Activated naive CD4-positive, alpha-beta T cell (primary cell): Measurements from ENCODE around the gene IL1RAP.

ENCODE experiments used
- DNase-seq, 4 experiments: peaks; one replicate each; lab custom pipeline; 2025; lab: John Stamatoyannopoulos, UW

Gene IL1RAP

DNA sequence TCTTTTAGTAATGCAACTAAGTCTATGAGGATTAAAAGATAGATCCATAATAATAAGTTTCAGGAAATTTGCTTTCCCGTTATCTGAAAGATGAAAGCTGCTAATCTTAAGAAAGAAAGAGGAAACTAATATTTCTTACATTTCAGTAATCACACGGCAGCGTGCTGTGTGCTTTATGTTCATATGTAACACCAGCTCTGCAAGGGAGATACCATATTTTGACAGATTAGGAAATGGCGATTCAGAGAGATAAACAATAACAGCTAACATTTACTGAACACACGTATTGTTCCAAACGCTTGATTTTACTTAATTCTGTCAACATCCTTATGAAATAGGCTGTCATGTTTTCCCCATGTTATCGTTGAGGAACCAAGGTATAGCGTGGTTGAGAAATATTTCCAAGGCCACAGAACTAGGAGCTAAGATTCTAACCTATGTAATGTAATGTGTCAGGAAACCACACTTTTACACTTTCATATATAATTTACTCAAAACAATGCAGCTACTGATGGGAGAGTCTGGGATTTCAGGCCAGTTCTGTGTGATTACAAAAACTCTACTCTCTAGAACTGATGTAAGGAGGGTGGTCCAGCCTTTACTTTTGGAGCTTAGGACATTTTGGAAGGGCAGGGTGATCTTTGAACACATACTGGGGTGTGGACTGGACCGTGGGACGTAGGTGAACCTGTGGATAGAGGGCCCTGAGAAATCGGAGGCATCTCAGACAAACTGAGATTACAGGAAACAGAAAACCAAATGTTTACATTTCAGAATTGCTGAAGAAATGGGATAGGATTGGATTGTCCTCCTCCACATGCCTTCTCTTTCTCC, 100.6 kb downstream of the IL1RAP start:
- DNase-seq, result no peak

DNA sequence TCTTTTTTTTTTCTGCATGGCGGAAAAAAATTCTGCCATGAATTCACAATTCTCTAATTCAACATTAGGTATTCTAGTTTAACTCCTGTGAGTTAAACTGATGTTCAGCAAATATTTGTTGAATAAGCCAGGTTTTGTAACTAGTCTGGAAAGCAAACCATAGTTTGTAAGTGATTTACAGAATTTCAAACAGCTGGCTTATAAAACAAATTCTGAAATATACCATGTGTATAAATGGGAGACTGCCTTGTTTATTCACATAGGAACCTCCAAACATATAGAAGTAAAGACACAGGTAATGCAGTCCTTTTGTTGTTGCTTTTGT, 101.1 kb downstream of the IL1RAP start:
- DNase-seq, result no peak

DNA sequence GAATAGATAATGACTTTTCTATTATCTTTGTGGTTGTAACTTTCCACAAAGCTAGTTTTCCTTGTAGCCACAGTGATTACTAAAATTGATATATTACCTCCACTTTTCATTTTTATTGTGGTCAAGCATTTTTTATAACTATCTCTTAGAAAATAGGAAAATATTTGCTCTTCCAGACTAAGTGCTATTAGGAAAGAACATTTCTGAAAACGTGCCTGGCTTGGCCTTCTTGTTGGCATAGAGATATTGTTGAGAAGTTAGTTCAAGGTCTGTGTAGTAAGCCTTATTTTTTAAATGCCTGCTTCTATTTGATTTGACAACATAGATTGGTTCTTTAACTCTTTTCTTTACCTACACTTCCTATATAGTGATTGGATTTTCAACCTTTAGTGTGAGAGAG, 101.7 kb downstream of the IL1RAP start:
- no peak for DNase-seq

DNA sequence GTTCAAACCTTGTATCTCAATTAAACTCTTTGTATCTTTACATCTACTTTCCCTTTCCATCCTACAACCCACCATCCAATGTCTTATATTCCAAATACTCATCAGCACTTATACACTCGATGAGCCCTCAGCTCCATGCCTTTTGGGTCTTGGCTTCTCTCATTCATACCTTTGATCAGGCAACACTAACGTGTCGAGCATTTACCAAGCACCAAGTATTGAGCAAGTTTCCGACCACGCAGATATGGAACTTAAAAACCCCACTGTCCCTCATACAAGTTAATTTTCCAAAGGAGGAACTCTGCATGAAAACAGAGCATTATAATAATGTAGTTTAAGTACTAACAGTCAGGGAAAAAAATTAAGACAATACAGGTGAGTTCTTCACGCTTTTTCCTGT, 102.8 kb downstream of the IL1RAP start:
- DNase-seq, result no peak

DNA sequence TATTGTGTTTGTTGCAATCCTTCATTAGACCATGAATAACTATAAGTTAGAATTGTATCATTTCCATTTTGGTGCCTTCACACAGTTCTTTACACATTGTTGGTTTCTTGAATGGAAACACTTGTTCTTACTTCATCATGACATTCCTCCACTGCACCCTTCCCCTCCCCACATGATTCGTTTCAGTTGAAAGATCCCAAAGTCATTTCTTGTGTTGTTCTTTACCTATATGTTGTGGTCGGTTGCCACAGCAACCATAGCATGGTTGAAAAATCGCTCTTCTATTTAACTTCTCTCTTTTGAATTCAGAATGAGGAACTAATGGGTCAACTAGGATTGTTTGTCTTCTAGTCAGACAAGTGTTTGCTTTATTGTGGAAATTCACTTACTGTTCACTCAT, 103.3 kb downstream of the IL1RAP start:
- DNase-seq, result no peak

DNA sequence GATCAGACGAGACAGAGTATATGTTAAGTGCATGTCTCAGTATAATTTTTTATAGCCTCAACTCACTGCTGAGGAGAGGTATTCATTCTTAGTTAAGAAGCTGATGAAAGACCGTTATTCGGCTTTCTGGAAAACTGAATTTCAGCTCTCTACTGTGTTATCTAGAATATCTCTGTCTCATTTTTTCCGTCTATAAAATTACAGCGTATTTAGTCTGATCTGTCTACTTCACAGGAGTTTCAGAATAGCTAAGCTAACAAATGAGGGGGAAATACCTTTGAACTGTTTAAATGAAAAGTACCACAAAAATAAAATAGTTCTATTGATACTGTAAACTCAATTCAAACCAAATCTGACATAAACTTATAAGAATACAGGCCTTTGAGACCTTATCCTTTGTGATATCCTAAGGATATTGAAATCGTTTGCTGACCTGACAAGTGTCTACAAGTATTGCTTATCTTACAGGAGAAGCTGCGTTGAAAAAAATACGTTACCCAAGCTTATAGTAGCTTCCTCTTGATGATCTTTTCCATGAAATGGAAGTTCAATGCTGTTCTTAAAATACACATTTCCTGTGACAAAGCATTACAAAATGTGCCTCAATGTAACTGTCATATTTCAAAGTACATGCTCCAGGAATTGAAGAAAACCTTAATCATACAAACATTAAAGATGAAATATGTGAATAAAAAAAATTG, 104.6 kb downstream of the IL1RAP start:
- DNase-seq, result no peak

DNA sequence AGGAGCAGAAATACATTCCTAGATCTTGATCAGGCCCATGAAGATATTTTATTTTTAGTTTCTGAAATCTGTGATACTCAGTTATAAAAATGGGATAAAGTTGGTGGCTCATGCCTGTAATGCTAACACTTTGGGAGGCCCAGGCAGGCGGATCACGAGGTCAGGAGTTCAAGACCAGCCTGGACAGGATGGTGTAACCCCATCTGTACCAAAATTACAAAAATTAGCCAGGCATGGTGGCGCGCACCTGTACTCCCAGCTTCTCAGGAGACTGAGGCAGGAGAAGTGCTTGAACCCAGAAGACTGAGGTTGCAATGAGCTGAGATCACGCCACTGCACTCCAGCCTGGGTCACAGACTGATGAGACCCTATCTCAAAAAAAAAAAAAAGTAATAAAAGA, 105.5 kb downstream of the IL1RAP start:
- no peak for DNase-seq

DNA sequence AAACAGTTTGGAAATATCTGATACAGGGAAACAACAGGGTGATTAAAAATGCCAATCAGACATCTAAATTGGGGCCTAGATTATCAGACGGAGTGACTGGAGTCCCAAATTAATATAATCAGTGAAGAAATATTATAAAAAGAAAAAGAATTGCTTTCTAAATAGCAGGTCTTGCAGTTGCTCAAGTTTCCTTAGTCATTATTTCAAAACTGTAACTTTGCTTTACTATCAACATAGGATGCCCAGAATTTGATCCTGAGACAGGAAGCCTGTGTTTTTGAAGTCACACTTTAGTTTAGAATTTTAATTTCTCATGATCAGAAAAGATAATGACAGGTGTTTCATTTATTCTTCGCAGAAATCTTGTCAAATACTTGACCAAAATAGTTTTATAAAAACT, 105.9 kb downstream of the IL1RAP start:
- DNase-seq, result no peak

DNA sequence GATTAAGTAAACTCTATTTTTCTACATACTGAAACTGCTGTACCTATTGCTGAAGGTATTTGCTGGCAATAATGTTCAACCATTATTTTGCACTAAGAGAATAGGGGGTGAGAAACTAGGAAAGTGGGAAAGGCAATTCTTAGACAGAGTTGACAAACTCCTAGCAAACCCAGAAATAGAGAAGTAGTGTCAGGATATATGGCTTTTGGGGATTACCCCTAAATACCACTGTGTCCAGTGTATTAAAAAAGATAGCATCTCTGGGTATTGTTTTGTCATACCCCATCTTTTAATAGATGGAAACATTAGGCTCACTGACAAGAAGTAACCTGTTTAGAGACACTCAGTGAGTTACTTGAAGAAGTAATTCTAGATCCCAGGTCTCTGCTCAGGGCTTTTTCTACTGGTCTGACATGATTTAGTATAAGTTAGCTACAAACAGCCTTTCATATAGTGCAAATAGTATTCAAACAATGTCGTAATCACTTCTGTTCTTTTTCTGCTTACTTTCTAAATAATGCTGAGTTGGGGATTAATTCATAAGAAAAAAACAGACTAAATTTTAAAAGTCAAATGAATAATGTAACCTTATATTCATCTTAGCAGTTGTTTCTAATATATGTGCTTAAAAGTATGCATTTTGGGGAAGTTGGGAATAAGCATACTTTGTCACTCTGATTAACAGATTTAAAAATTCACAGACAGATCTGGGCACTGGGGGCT, 107.2 kb downstream of the IL1RAP start:
- no peak for DNase-seq

DNA sequence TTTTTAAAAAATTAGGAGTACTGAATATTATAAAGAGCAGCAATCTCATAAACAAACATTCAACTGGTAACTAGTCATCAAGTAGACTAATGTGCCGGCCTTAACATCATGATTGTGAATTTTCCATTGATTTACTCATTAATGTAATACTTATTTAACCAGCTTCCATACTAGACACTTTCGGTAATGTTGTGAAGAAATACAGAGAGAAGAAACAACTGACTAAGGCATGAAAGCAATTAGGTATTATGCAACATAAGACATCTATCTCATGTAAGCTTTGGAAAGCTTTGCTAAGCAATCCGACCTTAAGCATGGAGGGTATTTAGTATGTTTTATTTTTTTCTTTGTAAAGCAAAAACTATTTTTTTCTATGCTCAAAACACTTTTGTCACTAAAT, 108.0 kb downstream of the IL1RAP start:
- DNase-seq, result no peak

DNA sequence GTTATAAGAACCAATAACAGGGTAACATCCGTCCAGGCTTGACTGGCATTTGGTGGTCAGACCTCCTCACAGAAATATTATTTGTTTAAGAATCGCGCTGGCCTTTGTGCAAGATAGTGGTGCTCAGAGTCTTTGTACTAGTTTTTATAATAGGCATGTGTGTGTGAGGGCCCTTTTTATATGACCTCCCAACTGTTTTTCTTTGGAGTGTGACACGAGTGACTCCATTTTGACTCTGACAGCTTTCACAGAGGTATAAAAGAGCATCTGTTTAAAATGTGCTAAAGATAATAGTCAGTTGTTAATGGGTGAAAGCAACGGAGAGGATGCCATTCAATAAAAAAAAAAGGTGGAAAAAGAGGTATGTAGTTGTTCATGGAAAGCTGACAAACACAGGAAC, 110.4 kb downstream of the IL1RAP start:
- DNase-seq, result no peak

DNA sequence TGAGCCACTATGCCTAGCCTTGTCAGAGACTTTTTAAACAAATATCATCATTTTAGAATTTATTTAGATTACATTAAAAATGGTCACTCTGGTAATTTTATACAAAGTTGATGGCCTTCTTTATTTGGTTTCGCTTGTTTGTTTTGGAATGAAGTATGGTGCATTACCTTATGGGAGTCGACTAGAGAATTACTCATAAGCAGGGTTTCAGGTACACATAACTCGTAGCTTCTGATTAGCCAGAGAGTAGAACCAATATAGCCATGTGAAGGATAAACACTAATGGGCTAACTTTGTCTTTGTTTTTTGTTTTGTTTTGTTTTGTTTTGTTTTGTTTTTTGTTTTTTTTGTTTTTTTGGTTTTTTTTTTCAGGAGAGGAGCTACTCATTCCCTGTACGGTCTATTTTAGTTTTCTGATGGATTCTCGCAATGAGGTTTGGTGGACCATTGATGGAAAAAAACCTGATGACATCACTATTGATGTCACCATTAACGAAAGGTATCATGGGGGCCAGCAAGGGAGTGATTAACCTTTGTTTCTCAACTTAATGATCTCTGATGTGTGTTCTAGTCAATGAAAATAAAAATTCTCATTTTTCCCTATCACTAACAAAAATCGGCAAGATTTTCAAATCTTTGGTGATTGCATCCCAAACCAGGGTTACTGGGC, 113.2 kb downstream of the IL1RAP start:
- no peak for DNase-seq

DNA sequence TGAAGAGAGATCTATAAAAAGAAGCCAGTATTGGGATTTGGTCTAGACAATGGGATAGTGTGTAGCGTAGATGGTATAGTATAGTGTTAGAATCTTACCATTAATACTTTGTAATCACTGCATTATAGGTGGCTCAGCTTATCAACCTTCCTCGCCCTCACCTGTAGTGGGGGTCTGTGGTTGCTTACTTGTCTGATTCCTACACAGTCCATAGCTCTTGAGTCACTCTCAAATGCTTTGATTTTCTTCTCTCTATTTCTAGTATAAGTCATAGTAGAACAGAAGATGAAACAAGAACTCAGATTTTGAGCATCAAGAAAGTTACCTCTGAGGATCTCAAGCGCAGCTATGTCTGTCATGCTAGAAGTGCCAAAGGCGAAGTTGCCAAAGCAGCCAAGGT, 115.2 kb downstream of the IL1RAP start:
- no peak for DNase-seq

DNA sequence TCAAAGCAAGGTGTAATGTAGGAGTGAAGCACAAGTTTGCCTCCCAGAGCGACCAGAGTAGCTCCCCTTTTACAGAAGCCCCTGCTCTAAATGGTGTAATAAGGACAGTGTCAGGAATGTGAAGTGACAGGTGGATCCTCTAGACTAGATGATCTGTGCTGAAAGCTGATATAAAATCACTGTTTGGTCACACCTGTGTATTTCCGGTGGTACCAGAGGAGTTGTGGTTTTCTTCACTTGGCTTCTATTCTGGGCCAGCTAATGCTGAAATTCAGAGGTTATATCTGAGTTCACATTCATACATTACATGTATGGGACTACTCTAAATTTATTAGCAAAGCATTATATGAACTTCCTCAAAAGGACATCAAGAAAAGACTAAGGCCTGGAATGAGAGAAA, 117.4 kb downstream of the IL1RAP start:
- no peak for DNase-seq

DNA sequence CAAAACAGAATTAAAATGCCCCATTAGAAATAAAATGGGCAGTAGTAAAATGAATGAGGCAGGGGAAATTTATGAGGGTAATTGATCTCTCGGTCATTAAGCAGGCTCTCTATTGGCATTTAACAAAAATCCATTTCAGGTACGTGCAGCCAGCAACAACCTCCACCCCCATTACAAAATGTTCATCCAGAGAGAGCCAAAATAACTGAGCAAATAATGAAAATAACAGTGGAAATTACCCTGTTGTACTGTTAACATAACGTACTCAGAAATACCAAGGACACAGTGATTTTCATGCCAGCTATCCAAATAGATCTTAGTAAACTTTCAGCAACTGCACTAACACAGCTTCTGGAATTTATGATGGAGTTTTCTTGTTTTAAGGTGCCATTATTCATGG, 127.7 kb downstream of the IL1RAP start:
- DNase-seq, result no peak

DNA sequence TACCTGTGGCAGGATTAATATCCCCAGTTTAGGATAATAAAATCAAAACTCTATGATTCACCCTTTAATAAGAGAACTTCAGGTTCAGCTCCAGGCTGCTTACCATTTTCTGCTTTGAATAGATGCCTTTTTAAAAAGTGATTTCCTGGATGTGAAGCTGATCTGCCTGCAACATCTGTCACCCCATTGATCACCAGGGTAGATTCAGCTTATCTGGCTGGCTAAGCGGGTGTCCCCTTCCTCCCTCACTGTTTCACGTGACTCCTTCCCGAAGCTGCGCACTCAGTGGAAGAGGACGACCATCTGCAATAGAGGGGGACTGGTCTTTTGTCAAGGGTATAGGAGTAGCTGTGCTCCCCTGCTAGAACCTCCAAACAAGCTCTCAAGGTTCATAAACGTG, 128.1 kb downstream of the IL1RAP start:
- DNase-seq, result no peak

DNA sequence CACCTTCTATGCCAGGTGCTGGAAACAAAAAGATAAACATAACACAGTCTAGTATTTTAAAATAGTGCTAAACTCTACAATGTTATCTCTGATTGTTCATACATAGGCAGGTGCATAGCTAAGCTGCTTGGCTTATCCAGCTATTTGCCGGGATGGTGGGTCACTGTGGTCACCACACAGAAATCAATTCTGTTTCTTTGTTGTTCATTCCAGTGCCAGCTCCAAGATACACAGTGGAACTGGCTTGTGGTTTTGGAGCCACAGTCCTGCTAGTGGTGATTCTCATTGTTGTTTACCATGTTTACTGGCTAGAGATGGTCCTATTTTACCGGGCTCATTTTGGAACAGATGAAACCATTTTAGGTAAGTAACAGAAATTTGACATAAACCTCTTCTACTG, 130.2 kb downstream of the IL1RAP start:
- DNase-seq, result no peak

DNA sequence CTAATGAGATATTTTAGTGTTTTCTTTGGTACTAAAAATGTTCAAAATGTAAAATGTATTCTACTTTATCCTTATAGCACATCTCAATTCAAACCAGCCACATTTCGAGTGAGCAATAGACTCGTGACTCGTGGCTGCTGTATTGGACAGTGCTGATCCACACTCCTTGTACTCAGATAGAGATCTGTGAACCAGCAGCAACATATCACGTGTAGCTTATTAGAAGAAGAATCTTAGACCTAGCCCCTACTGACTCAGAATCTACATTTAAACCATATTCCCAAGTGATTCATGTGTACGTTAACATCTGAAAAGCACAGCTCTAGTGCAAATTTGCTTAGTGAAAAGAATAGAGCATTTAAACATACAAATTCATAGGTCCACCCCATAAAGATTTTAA, 130.9 kb downstream of the IL1RAP start:
- no peak for DNase-seq

DNA sequence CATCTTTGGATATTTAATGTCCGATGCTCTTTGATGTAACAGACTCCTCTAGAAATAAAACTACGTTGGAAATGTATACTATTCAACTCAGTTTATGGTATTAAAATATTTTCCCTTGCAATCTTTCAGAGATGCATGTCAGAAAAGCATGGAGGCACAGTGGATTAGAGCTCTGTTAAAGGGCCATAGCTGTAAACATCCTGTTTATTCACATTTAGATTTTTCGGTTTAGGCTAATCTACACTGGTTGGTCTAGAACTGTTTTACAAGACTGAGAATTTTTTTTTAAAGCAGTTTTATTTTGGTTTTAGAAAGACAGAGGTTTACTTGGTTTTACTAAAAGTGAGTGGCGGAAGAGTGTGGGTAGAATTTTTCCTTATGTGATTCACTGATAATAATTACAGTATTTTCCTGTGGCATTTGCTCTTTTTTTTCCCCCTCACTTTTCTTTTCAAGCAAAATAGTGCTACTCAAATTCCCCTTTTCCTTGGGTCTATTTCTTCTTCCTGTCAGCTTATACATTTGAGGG, 132.1 kb downstream of the IL1RAP start:
- no peak for DNase-seq

DNA sequence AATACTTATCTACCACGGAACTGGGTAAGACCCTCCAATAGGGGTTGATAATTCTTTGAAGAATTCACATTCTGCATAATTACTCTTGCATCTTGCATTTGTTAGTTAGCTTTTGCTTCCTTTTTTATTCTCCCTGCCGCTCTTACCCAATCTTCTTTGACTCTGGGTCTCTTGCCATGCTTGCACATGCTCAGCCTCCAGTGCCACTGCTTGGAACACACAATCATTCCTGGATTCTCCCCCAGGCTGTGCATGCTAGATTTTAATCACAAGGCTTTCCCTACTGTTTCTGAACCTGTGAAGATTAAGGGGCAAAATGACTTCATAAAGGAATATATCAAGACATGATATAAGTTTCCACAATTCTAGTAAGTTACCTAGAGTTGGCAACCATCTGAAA, 133.1 kb downstream of the IL1RAP start:
- no peak for DNase-seq

DNA sequence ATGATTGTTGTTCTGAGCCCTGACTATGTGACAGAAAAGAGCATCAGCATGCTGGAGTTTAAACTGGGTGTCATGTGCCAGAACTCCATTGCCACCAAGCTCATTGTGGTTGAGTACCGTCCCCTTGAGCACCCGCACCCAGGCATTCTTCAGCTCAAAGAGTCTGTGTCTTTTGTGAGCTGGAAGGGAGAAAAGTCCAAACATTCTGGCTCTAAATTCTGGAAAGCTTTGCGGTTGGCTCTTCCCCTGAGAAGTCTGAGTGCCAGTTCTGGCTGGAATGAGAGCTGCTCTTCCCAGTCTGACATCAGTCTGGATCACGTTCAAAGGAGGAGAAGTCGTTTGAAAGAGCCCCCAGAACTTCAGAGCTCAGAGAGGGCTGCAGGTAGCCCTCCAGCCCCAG, 142.0 kb downstream of the IL1RAP start:
- DNase-seq, result no peak

DNA sequence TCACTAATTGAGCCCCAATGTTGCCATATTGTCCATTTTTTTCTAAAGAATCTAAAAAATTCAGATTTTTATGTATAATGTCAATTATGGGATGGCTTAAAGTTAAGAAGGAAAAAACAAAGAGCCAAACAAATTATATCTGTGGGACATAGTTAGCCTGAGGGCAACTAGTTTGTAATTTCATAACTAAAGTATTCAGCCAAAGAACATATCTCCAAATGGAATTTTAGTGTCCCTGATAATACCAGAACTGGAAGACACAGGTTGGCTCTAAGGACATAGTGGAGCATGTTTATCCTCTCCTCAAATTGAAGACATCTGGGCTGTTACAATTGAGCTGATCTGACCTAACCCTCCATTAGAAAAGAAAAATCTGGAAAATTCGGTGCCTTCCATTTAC, 144.2 kb downstream of the IL1RAP start:
- DNase-seq, result no peak
